ENCODE measurements around the gene ALOX12.
A peak's percentile ranks its signal among the peaks of the same experiment; 100 is the strongest.

The ALOX12 gene

GRCh38 chr17:7022781-7023571 lies 27.1 kb downstream of the ALOX12 start, which contains the start of gene BCL6B:
TSS of gene BCL6B (plus strand) at chr17:7023050. CDS start at chr17:7023672, 622 bp downstream.
- DNase-seq: no peak

DNA sequence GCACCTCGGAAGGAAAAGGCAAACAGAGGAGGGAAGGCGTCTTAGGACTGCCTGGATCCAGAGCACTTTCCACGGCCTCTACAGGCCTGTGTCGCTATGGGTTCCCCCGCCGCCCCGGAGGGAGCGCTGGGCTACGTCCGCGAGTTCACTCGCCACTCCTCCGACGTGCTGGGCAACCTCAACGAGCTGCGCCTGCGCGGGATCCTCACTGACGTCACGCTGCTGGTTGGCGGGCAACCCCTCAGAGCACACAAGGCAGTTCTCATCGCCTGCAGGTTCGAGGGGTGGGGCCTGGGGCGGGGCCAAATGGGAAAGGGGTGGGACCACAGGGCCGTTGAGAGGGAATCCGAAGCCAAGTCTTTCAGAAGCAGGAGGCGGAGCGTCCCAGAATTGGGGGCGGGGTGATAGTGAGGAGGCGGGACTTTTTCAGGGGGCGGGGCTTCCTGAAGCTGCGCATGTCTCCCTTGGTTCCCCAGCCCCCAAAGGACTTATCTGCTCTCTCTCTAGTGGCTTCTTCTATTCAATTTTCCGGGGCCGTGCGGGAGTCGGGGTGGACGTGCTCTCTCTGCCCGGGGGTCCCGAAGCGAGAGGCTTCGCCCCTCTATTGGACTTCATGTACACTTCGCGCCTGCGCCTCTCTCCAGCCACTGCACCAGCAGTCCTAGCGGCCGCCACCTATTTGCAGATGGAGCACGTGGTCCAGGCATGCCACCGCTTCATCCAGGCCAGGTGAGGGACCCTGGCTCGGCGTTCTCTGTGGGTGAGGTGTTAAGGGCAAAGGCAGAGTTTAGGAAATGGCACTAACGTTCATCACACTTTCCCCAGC lies 27.9 kb downstream of the ALOX12 start:
- DNase-seq: no peak

GRCh38 chr17:7024402-7024785 lies 28.5 kb downstream of the ALOX12 start:
- no peak for DNase-seq

- no peak for DNase-seq
Measured at GRCh38 chr17:7025245-7025644, 29.4 kb downstream of the ALOX12 start.

GRCh38 chr17:7026471-7027115 lies 30.7 kb downstream of the ALOX12 start:
- no peak for DNase-seq

DNA sequence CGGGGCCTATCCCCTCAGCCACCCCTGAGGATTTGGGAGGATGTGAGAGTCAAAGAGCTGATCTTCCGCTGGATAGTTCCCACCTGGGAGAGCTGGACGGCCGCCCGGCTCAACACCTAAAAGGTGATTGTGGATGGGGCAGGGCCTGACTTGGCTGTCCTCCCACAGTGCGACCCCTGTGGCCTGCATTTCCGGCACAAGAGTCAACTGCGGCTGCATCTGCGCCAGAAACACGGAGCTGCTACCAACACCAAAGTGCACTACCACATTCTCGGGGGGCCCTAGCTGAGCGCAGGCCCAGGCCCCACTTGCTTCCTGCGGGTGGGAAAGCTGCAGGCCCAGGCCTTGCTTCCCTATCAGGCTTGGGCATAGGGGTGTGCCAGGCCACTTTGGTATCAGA lies 31.5 kb downstream of the ALOX12 start:
- no peak for DNase-seq

GRCh38 chr17:7029096-7029495 lies 33.2 kb downstream of the ALOX12 start:
- DNase-seq: no peak

DNA sequence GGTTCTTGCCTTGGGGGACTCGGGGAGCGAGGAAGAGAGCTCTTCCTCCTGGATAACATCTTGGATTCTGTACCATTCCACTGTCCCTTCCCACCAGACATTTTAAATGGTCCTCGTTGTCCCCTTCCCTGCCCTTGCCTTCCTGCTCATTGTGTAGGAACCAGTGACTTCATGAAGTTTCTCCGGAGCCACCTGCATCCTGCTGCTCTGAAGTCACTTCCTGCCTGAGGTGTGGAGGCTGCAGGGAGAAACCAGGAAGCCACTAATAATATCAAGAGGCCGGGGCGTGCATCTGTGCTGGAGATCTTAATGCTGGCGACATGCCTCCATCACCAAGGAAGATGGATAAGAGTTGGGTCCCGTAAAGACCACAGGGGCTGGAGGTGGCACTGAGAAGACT lies 33.8 kb downstream of the ALOX12 start:
- DNase-seq: no peak

- no peak for DNase-seq
Measured at GRCh38 chr17:7034955-7035590, 39.2 kb downstream of the ALOX12 start.

- DNase-seq: peak; percentile 96
Measured at GRCh38 chr17:7035591-7036368, 39.9 kb downstream of the ALOX12 start, which contains the start of gene SLC16A13. TSS of gene SLC16A13 (plus strand) at chr17:7036015. CDS start at chr17:7036383, 368 bp downstream.

- DNase-seq: no peak
Measured at GRCh38 chr17:7038025-7038862, 42.4 kb downstream of the ALOX12 start.

GRCh38 chr17:7039832-7040231 lies 44.0 kb downstream of the ALOX12 start:
- DNase-seq: no peak

- no peak for DNase-seq
Measured at GRCh38 chr17:7041607-7042500, 46.0 kb downstream of the ALOX12 start.

DNA sequence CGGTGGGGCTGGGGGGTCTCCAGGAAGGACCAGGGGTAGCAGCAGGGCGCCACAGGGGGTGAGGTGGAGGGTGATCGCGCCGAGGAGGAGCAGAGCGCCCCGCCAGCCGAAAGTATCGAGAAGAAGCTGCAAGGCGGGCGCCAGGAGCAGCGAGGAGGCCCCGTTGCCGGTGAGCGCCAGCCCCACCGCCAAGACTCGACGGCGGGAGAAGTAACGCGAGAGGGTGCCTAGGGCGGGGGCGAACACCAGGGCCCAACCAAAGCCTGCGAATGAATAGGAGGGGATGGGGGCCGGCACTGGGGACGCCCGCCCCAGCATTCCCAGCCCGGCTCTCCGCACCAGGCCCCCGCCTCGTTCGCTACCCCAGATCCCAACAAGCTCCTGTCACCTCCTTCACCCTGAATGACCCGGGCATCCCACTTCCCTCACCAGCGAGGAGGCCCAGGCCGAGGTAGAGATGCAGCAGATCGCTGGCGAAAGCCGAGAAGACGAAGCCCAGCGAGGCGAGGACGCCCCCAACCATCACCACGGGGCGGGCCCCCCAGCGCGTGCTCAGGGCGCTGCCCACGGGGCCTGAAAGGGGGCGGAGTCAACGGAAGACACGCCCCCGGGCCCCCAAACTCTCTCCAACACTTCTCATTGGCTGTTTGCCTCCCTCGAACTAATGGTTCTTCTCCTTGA lies 46.8 kb downstream of the ALOX12 start:
- no peak for DNase-seq

DNA sequence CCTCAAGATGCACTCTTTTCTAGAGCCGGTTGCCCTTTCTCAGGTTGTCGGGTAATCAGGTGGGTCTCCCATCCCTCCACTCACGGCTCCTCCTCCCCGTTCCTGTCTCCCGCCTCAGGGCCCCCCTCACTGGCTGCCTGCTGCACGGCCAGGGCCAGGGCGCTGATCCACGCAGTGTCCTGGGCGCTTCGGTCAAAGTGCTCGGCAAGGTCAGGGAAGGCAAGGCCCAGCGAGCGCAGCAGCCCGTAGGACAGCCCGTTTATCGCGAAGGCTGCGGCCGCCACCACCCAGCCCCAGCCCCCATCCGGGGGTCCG lies 47.3 kb downstream of the ALOX12 start:
- no peak for DNase-seq

- DNase-seq: peak; percentile 36
Measured at GRCh38 chr17:7043497-7044198, 47.8 kb downstream of the ALOX12 start, which contains the start of gene SLC16A11. TSS of gene SLC16A11 (minus strand) at chr17:7044092. CDS start at chr17:7043513, 579 bp downstream.

GRCh38 chr17:7045492-7046126 lies 49.8 kb downstream of the ALOX12 start:
- peak; percentile 85 for DNase-seq

- DNase-seq: peak; percentile 85
Measured at GRCh38 chr17:7046127-7046724, 50.4 kb downstream of the ALOX12 start.

All from NCI-H748 treated with DMSO at 0.1 percent for 48 hours (cell line).